ENCODE data around the gene LARP1.
"Not testable (repeated sequence)": the region's sequence is repeated elsewhere in the genome, so short reads cannot be mapped to it uniquely, and the experiment has no call there.

The LARP1 gene

GRCh38 chr5:154737667-154738320 lies 17.4 kb upstream of the LARP1 start:
- no peak for TF ChIP-seq CTCF (IDR thresholded peaks at IDR 0.05; ENCODE audit: low read depth, low read length, missing control alignments)
- DNase-seq (ENCODE audit: low read depth) = no peak
- H3K4me3 ChIP-seq (ENCODE audit: low read depth, low read length) = no peak overlapping the region

- DNase-seq (ENCODE audit: low read depth) = no peak
- TF ChIP-seq CTCF (IDR thresholded peaks at IDR 0.05; ENCODE audit: low read depth, low read length, missing control alignments) = no peak
- no peak overlapping the region for H3K4me3 ChIP-seq (ENCODE audit: low read depth, low read length)
These were observed 14.7 kb upstream of the LARP1 start for GRCh38 chr5:154740483-154740882.

- TF ChIP-seq CTCF (IDR thresholded peaks at IDR 0.05; ENCODE audit: low read depth, low read length, missing control alignments) = no peak
- H3K4me3 ChIP-seq (ENCODE audit: low read depth, low read length) = no peak overlapping the region
- no peak for DNase-seq (ENCODE audit: low read depth)
These were observed 14.2 kb upstream of the LARP1 start for GRCh38 chr5:154740957-154741356.

- H3K4me3 ChIP-seq (ENCODE audit: low read depth, low read length) = no peak overlapping the region
- no peak for DNase-seq (ENCODE audit: low read depth)
- no peak for TF ChIP-seq CTCF (IDR thresholded peaks at IDR 0.05; ENCODE audit: low read depth, low read length, missing control alignments)
These were observed 13.8 kb upstream of the LARP1 start for GRCh38 chr5:154741415-154741814.

- no peak for TF ChIP-seq CTCF (IDR thresholded peaks at IDR 0.05; ENCODE audit: low read depth, low read length, missing control alignments)
- H3K4me3 ChIP-seq (ENCODE audit: low read depth, low read length) = no peak overlapping the region
- DNase-seq (ENCODE audit: low read depth) = no peak
These were observed 11.4 kb upstream of the LARP1 start for GRCh38 chr5:154743812-154744211.

GRCh38 chr5:154745349-154745748 lies 9.8 kb upstream of the LARP1 start:
- H3K4me3 ChIP-seq (ENCODE audit: low read depth, low read length) = no peak overlapping the region
- no peak for TF ChIP-seq CTCF (IDR thresholded peaks at IDR 0.05; ENCODE audit: low read depth, low read length, missing control alignments)
- DNase-seq (ENCODE audit: low read depth) = no peak

GRCh38 chr5:154749491-154749890 lies 5.7 kb upstream of the LARP1 start:
- no peak overlapping the region for H3K4me3 ChIP-seq (ENCODE audit: low read depth, low read length)
- TF ChIP-seq CTCF (IDR thresholded peaks at IDR 0.05; ENCODE audit: low read depth, low read length, missing control alignments) = no peak
- DNase-seq (ENCODE audit: low read depth) = no peak

- not testable (repeated sequence) for DNase-seq (ENCODE audit: low read depth); H3K4me3 ChIP-seq (ENCODE audit: low read depth, low read length)
These were observed 4.5 kb upstream of the LARP1 start for GRCh38 chr5:154750641-154751040.

All from GM12864 (cell line).